GM21723 (cell line): ENCODE results near the gene EPB41L3.

Experiments used
- ATAC-seq: cut with Tn5 transposase; IDR thresholded peaks from one replicate; pipeline ENCODE4 v1.9.1; 2021; ENCODE audit warnings: mild to moderate bottlenecking, moderate library complexity; ENCODE audit not compliant: unreplicated experiment

EPB41L3 gene

DNA sequence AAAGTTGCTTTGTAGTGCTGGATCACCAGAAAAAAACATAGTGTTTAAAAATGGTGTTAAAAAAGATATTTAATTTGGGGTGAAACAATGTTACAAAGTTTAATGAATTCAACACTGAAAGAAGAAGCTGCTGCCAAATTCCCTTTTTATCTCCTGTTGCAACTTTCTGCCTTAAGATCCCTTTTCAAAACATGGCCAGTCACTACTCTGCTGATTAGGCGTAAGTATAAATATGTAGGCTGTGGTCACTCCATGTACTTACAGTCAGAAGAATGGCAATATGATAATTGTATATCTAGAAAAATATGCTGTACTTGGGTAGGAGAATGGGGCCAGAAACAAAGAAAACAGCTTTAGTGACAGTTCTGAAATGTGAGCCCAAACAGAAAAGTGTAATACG lies 124.8 kb downstream of the EPB41L3 start:
- no peak for ATAC-seq

GRCh38 chr18:5417342-5417741 lies 126.5 kb downstream of the EPB41L3 start:
- no peak for ATAC-seq

DNA sequence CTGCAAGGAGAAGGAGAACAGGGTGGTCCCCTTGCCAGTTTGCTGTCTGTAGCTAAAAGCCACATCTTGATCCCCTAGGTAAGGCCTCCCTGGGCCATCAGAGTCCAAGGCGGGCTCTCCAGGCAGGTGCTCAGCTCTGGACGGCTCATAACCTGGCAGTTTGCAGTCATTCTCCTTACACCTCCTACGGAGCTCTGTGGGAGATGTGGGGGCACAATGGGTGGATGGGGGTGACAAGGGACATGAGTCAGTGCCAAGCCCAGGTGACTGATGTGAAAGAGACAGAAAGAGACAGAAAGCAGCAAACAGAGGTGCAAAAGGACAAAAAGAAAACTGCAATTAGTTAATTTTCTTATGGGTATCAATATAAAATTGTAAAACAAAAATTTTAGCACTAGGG lies 127.7 kb downstream of the EPB41L3 start:
- no peak for ATAC-seq

- ATAC-seq, result no peak
Observed at GRCh38 chr18:5415665-5416064, 128.1 kb downstream of the EPB41L3 start.

DNA sequence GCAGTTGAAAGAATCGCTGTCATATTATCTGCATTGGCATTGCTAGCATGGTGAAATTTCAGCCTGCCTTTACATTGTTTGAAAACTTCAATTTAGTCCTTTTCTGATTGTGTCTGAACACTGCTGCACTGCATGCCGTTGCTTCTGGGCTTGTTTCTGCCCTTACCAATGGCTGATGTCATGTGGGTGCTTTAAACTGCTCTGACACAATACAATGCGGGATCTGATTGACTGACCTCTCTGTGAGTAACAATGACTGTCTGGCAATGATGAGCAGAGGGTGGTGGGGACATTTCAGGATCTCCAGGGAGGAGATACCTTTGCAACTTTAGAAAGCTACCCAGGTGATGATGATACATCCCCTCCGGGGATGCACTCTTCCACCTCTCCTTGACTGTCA lies 128.8 kb downstream of the EPB41L3 start:
- no peak for ATAC-seq

DNA sequence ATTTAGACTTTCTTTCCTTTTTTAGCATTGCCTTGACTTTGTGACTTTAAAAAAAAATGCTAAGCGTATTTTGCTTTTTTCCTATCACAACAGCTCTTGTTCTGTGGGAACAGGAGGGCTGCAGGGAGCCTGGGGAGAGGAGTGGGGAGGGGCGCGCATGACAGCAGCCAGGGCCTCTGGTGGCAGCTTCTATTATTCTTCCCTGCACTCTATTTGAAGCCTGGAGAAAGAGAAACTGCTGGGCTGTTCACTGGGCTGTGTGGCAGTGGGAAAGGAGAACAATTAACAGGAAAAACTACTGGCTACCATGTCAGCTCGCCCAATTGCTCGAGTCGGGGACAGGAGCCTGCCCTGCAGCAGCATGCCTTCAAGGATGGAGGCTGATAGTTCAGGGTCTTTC lies 129.3 kb downstream of the EPB41L3 start:
- no peak for ATAC-seq

DNA sequence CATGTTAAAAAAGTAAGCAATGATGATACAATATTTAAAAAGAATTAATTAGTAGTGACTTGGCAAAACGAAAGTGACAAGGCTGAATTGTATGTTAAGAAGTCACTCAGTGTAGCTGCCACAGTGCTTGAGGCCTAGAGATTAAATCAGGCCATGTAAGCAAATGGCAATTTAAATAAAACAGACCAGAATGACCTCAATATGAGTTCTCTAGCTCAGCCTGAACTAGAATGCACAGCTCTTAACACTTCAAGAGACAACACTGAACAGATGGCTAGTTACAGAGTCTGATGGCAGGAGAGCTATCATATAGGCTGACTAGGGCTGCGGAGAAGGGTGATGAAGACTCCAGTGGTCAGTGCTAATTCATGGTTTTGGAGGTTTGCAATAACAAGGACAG lies 130.3 kb downstream of the EPB41L3 start:
- no peak for ATAC-seq

DNA sequence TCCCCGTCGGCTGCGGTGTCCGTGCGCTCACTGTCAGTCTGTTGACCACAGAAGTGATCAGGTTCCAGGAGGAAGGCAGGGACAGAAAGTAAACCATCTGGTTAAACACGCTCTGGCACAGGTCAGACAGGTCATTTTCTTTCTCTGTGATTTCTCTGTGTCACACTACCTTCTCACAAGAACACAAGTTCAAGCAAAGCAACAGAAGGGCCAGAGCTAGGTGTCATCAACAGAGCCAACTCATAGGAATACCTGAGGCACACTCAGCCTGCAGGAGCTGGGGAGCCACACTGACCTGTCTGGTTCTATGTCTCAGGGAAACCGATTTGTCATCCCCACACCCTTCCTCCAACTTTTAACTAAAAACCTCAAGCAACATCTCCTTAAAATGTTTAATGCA lies 133.2 kb downstream of the EPB41L3 start:
- ATAC-seq, result no peak

GRCh38 chr18:5398269-5398668 lies 145.5 kb downstream of the EPB41L3 start:
- no peak for ATAC-seq

GRCh38 chr18:5397102-5397501 lies 146.7 kb downstream of the EPB41L3 start:
- no peak for ATAC-seq

DNA sequence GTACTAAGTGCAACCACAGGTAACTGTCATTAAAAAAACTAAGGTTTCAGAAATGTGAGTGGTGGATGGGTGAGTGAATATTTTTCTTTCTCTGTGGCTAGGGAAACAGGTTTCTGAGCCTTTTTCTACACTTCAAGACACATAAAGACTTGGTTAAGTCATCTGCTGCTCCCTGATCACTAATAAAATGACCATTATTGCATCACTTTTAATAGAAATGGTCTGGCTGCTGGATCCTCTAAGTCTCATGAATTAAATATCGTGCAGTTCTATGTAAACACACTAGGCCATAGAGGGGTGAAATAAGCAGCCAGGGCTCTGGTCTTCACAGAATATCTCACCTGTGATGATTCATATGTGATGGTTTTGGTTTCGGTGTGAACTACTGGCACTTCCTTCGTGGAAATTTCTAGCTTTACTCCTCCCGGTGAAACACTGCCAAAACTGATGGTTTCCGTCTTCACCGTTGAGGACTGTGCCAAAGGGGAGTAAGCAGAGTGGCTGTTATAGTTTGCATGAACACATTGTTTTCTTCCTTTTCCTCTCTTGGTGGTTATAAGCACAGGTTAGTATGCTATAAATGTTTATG lies 147.8 kb downstream of the EPB41L3 start:
- ATAC-seq, result no peak

- ATAC-seq, result no peak
Observed at GRCh38 chr18:5393779-5394178, 150.0 kb downstream of the EPB41L3 start.

- no peak for ATAC-seq
Observed at GRCh38 chr18:5391409-5391808, 152.4 kb downstream of the EPB41L3 start.

DNA sequence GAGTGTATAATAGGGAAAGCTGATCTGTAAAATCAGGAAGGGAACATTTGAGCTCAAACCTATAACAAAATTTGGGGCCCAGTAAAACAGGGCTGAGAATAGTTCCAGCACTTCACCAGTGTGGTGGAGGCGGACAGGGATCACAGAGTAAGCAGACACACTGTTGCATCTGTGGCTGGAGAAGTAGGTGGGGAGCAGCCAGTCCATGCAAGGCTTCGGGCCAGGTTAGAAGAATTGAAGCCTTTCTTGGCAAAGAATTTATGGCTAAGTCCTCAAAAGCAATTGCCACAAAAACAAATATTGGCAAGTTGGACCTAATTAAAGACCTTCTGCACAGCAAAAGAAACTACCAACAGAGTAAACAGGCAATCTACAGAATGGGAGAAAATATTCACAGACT lies 154.4 kb downstream of the EPB41L3 start:
- ATAC-seq, result no peak

- ATAC-seq, result no peak
Observed at GRCh38 chr18:5388896-5389295, 154.9 kb downstream of the EPB41L3 start.

DNA sequence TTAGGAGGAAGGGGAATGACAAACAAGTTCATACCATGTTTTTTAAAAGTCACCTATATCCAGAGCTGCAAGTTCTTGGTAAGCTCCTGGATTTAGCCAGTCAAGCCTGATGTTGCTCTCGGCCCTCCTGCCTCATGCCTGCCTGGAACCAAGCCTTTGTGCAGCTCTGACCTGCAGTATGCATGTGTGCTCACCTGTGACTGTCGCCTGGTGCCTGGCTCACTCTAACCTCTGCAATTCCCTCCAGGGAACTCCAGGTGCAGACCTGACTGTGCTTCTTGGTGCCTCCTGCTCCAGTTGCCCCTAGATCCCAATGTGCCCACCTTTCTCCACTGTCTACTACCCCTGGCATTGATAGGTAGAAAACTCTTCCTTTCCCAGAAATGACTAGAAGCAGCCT lies 163.2 kb downstream of the EPB41L3 start:
- no peak for ATAC-seq

DNA sequence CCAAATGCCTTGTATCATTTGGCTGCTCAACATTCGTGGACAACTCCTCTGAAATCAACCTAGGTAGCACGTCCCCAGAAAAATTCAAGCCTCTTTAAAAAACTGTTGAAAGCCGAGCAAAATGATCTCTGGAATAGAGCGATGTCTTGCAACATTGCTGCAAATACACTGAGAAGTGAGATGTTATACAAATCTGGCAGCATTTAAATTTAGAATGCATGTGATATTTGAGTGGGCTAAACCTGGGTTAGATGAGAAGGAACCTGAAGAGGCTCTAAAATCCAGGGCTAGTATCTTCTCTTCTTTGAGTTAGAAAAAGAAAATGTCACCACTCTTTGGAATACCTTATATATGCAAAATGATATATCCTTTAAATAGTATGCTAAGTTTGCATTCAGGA lies 166.8 kb downstream of the EPB41L3 start:
- ATAC-seq, result no peak

DNA sequence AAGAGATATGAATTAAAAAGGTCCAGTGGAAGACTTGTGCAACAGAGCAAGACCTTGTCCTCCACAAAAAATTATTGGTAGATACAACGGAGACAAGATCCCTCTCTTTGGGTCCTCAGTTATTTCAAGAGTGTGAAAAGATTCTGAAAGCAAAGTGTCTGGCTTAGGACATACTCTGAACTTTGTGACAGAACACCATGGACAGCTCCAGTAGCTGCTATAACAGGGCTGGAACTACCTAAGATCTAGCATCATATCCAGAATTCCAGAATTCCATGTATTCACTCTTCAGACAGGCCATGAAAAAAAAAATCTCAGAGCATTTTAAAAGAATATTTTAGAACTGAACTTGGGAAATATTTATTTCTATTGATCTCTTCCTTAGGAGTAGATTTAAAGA lies 173.5 kb downstream of the EPB41L3 start:
- ATAC-seq, result no peak

DNA sequence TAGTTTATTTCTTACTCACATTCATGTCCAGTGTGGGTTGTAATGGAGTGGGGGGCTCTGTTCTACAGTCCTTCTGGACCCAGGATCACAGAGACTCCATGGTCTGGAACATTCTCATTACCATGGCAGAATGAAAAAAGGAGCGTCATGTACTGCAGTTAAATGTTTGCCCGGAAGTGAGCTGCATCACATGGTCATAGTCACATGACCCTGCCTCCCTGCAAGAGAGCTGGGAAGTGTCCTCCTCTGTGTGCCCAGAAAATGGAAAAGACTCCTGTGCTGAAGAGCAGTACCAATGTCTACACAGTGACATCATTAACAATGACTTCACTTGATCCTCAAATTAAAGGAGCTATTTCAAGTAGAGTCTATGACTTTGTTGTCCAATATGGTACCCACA lies 174.3 kb downstream of the EPB41L3 start:
- no peak for ATAC-seq

DNA sequence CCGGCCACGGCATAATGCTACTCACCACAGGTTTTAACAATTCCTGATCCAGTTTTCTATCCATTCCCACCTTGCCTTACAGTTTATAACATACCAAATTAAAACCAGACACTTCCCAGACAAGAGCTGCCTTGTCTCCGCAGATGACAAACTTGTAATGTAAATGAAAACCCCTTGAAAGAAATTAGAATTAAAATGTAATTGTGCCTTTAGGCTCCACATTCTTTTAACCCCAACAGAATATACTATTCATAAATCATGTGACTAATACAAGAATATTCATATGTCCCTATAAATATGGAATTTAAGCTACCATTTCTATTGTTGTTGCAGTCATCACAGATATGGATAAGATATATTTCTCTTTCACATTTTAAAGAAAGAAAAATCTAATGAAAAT lies 178.4 kb downstream of the EPB41L3 start:
- no peak for ATAC-seq

- no peak for ATAC-seq
Observed at GRCh38 chr18:5350636-5351035, 193.2 kb downstream of the EPB41L3 start.
